ENCODE measurements around the gene ZBTB11.
"Not testable (repeated sequence)": the region's sequence is repeated elsewhere in the genome, so short reads cannot be mapped to it uniquely, and the experiment has no call there.

Gene ZBTB11

DNA sequence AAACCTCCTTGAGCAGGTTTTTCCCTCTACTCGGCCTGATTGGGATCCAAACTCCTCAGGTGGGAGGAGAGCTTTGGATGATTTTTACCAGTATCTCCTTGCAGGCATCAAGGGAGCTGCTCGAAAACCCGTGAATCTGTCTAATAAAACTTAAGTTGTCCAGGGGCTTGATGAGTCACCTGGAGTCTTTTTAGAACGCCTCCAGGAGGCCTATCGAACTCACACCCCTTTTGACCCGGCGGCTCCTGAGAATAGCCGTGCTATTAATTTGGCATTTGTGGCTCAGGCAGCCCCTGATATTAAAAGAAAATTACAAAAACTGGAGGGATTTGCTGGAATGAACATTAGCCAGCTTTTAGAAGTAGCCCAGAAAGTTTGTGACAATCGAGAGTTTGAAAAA, 41.6 kb downstream of the ZBTB11 start:
- no peaks in the 10 kb centered on the region for H3K27me3 ChIP-seq
- no peak for TF ChIP-seq Cebpa-rat (IDR thresholded peaks at IDR 0.05)
- H4K20me1 ChIP-seq, result no peaks in the 10 kb centered on the region
- H3K9ac ChIP-seq, result no peak overlapping the region
- no peaks in the 10 kb centered on the region for H3K9me3 ChIP-seq (replicated peaks in 1 of 11)
- no peaks in the 10 kb centered on the region for H3K4me1 ChIP-seq
- no peak overlapping the region for H3K27ac ChIP-seq
- H3K4me3 ChIP-seq, result no peak overlapping the region
- no peak overlapping the region for H3K4me2 ChIP-seq
- no peaks in the 10 kb centered on the region for H3K36me3 ChIP-seq

DNA sequence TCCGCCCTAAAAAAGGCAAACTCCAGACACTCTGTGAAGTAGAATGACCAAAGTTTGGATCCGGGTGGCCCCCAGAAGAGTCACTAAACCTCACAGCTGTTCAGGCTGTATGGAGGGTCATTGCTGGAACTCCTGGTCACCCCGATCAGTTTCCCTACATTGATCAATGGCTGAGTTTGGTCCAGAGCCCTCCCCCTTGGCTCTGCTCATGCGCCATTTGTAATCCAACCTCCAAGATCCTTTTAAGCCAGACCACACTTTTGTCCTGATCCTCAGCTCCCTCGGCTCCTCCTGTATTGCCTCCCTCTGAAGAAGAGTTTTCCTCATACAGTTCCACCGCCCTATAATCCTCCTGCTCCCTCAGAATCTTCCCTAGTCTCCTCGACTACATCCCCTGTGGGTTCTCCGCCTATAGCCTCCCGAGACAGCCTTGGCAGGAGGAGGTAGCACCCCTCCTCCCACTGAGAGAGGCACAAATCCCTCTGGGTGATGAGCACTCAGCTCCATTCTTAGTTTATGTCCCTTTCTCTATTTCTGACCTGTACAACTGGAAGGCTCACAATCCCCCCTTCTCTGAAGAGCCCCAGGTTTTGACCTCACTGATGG, 42.2 kb downstream of the ZBTB11 start:
- no peaks in the 10 kb centered on the region for H3K4me1 ChIP-seq
- H3K9ac ChIP-seq, result no peak overlapping the region
- H3K27ac ChIP-seq, result no peak overlapping the region
- H4K20me1 ChIP-seq, result no peaks in the 10 kb centered on the region
- no peak for TF ChIP-seq Cebpa-rat (IDR thresholded peaks at IDR 0.05)
- no peak overlapping the region for H3K4me3 ChIP-seq
- H3K4me2 ChIP-seq, result no peak overlapping the region
- no peaks in the 10 kb centered on the region for H3K9me3 ChIP-seq (replicated peaks in 1 of 11)
- no peaks in the 10 kb centered on the region for H3K27me3 ChIP-seq
- H3K36me3 ChIP-seq, result no peaks in the 10 kb centered on the region

DNA sequence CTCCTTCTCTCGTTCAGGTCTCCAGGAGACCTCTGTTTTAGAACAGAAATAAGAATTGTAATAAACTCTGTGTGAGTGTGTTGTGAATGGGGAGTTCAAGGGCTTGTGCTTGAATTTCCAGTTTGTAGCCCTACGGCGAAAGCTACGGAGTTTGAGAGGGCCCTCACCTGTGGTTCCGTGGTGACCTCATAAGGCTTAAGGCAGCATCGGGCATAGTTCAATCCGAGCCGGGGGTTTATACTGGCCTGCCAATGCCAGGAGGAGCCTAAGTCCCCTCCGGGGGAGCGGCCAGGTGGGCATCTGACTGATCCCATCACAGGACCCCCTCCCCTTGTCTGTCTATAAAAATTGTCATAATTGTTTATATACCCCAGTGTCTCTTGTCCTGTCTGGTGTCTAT, 43.7 kb downstream of the ZBTB11 start:
- no peak overlapping the region for H3K4me2 ChIP-seq
- no peaks in the 10 kb centered on the region for H3K36me3 ChIP-seq
- H3K4me3 ChIP-seq, result no peak overlapping the region
- no peaks in the 10 kb centered on the region for H4K20me1 ChIP-seq
- no peak overlapping the region for H3K9ac ChIP-seq
- no peaks in the 10 kb centered on the region for H3K4me1 ChIP-seq
- no peaks in the 10 kb centered on the region for H3K27me3 ChIP-seq
- no peaks in the 10 kb centered on the region for H3K9me3 ChIP-seq (replicated peaks in 1 of 11)
- no peak for TF ChIP-seq Cebpa-rat (IDR thresholded peaks at IDR 0.05)
- H3K27ac ChIP-seq, result no peak overlapping the region

DNA sequence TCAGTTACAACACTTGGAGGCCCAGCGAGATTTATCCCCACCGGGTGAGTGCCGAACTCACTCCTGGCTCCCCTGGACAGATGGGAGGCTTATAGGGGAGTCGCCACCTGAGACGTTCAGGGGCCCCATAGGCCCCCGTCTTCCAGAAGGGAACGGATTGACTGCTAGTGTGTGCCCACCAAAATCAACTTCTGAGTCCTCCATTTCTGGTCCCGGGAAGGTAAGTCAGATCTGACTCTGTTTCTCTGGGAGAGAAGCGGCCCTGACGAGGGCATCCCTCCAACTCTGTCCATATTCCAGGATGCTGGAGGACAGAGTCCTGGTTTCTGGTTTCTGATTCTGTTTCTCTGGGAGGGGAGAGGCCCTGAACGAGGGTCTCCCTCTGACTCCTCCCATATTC, 44.3 kb downstream of the ZBTB11 start:
- H3K4me1 ChIP-seq, result no peaks in the 10 kb centered on the region
- no peaks in the 10 kb centered on the region for H3K9me3 ChIP-seq (replicated peaks in 1 of 11)
- no peak overlapping the region for H3K4me3 ChIP-seq
- H3K36me3 ChIP-seq, result no peaks in the 10 kb centered on the region
- H3K4me2 ChIP-seq, result no peak overlapping the region
- no peaks in the 10 kb centered on the region for H4K20me1 ChIP-seq
- TF ChIP-seq Cebpa-rat (IDR thresholded peaks at IDR 0.05), result no peak
- H3K9ac ChIP-seq, result no peak overlapping the region
- H3K27ac ChIP-seq, result no peak overlapping the region
- no peaks in the 10 kb centered on the region for H3K27me3 ChIP-seq

DNA sequence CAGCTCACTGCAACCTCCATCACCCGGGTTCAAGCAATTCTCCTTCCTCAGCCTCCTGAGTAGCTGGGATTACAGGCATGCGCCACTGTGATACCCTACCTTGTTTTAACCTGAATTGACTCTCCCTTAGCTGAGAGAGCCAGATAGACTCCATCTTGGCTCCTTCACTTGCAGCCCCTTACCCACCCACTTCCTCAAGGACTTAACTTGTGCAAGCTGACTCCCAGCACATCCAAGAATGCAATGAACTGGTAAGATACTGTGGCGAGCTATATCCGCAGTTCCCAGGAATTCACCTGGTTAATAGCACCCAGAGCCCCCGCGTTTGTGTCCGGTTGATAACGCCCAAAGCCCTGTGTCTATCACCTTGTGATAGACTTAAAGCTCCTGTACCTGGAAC, 45.0 kb downstream of the ZBTB11 start:
- not testable (repeated sequence) for H4K20me1 ChIP-seq; H3K4me3 ChIP-seq; H3K27me3 ChIP-seq; H3K4me1 ChIP-seq; H3K36me3 ChIP-seq; H3K4me2 ChIP-seq; H3K9me3 ChIP-seq (replicated peaks in 1 of 11); H3K27ac ChIP-seq; H3K9ac ChIP-seq

DNA sequence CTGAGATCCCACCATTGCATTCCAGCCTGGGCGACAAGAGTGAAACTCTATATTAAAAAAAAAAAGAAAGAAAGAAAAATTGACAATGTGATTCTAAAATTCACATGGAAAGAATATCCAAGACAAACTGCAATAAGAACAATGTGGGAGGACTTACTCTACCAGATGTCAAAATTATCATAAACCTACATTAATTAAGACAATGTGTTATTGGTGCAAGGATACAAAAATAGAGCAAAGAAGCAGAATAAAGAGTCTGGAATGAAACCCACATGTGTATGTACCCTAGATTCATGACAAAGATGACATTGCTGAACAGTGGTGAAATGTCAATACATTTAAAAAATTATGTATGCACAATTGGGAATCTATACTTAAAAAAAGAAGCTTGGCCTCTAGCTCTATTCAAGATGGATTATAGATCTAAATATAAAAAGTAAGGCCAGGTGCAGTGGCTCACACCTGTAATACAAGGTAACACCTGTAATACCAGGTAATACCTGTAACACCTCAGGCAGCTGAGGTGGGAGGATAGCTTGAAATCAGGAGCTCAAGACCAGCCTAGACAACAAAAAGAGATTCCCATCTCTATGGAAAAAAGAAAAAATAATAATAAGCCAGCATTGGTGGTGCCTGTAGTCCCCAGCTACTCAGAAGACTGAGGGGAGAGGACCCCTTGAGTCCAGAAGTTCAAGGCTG, 45.7 kb downstream of the ZBTB11 start:
- Histone ChIP-seq H3K36me3 (no peaks in the 10 kb centered on the region), H3K27me3 (no peaks in the 10 kb centered on the region), H3K4me3 (no peak overlapping the region), H4K20me1 (no peaks in the 10 kb centered on the region), H3K9ac (no peak overlapping the region), H3K4me1 (no peaks in the 10 kb centered on the region), H3K4me2 (no peak overlapping the region), H3K9me3 (replicated peaks in 1 of 11) (no peaks in the 10 kb centered on the region; a peak in 1 of 22 replicates), H3K27ac (no peak overlapping the region)
- TF ChIP-seq Cebpa-rat (IDR thresholded peaks at IDR 0.05), result no peak

DNA sequence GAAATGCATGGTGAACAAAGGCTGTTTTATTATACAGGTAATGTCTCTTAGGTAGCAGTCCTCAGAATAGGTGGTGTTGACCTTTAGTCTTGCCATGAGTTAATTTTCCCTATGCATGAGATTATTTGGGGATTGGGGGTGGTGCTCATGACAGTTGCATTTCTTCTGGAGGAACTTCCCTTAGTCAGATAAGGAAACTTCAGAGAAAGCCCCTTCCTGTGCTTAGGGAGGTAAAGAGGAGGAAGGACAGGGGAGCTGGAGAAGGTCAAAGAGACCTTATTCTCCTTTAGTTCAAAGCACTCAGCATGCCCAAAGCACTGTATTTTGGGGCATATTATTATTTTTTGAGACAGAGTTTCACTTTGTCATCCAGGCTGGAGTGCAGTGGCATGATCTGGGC, 47.7 kb downstream of the ZBTB11 start:
- Histone ChIP-seq H3K9me3 (replicated peaks in 1 of 11) (peaks cover 12 to 20% (median 14%) of the 10 kb centered on the region in 11 experiments), H3K9ac (no peak overlapping the region), H3K4me1 (no peaks in the 10 kb centered on the region), H3K27ac (no peak overlapping the region), H3K4me2 (no peak overlapping the region), H3K27me3 (no peaks in the 10 kb centered on the region), H3K4me3 (no peak overlapping the region), H4K20me1 (no peaks in the 10 kb centered on the region), H3K36me3 (peaks cover 0 to 8% (median 0%) of the 10 kb centered on the region in 11 experiments; a peak in 1 of 22 replicates)
- TF ChIP-seq Cebpa-rat (IDR thresholded peaks at IDR 0.05), result no peak

DNA sequence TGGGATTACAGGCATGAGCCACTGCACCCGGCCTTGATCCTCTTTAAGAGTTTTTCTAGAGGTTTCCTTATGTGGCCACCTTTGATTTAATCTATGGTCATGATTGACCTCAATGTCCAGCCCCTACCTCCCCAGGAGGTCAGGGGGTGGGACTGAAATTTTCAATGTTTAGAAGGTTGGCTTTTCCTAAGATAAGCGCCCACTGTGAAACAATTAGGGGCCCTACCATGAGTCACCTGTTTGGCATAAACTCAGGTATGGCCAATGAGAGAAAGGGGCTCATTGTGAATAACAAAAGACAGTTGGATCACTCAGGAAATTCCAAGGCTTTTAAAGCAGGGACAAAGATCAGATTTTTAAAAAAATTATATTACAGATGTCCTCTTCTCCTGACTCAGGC, 51.1 kb downstream of the ZBTB11 start:
- Histone ChIP-seq H3K27ac (no peak overlapping the region), H3K27me3 (no peaks in the 10 kb centered on the region)
- no peak for TF ChIP-seq Cebpa-rat (IDR thresholded peaks at IDR 0.05)

DNA sequence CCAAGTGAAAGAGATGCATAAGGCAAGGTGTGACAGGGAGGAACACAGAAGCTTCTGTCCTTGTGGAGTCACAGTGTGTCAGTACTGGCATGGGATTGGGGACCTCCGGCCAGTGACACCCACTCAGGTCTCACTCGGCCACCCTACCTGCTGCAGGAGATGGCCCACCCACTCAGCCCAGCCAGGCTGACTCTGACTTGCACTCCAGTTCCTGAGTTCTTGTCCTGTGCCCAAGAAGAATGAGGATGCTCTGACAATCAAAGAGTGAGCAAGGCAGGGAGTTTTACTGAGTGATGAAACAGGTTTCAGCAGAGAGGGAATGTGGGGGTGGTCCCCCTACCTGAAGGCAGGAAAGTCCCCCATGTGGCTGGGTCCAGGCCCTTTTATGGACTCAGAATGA, 52.1 kb downstream of the ZBTB11 start:
- TF ChIP-seq Cebpa-rat (IDR thresholded peaks at IDR 0.05), result no peak
- no peaks in the 10 kb centered on the region for H3K27me3 ChIP-seq

More for the DNA sequence above, 51.1 kb downstream of the ZBTB11 start:
- no peak overlapping the region for H3K4me2 ChIP-seq
- peaks cover 14 to 30% (median 18%) of the 10 kb centered on the region in 11 experiments for H3K9me3 ChIP-seq (replicated peaks in 1 of 11)
- no peaks in the 10 kb centered on the region for H3K4me1 ChIP-seq
- H3K9ac ChIP-seq, result no peak overlapping the region
- H3K36me3 ChIP-seq, result peaks cover 0 to 8% (median 0%) of the 10 kb centered on the region in 11 experiments; a peak in 1 of 22 replicates
- no peak overlapping the region for H3K4me3 ChIP-seq
- no peaks in the 10 kb centered on the region for H4K20me1 ChIP-seq

DNA sequence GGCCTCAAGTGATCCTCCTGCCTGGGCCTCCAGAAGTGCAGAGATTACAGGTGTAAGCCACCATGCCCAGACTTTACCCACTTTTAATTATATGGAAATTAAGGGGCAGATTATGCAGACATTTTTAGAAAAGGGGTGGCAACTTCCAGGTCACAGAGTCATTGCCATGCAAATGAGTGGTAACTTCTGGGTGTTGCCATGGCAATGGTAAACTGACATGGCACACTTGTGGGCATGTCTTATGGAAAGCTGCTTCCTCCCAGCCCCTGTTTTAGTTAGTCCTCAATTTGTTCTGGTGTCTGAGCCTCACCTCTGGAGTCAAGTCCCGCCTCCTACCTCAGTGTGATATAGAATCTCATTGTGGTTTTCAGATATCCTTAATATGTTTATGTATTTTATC, 53.3 kb downstream of the ZBTB11 start:
- Histone ChIP-seq H3K4me3 (no peak overlapping the region), H3K9ac (no peak overlapping the region), H3K27ac (no peak overlapping the region), H3K36me3 (peaks cover 0 to 8% (median 0%) of the 10 kb centered on the region in 11 experiments; a peak in 1 of 22 replicates), H4K20me1 (no peaks in the 10 kb centered on the region), H3K27me3 (no peaks in the 10 kb centered on the region), H3K4me2 (no peak overlapping the region), H3K4me1 (no peaks in the 10 kb centered on the region), H3K9me3 (replicated peaks in 1 of 11) (peaks cover 16 to 30% (median 20%) of the 10 kb centered on the region in 11 experiments)
- no peak for TF ChIP-seq Cebpa-rat (IDR thresholded peaks at IDR 0.05)

More for the DNA sequence above, 52.1 kb downstream of the ZBTB11 start:
- H3K4me1 ChIP-seq, result no peaks in the 10 kb centered on the region
- H3K9me3 ChIP-seq (replicated peaks in 1 of 11), result peaks cover 16 to 30% (median 19%) of the 10 kb centered on the region in 11 experiments
- H3K4me2 ChIP-seq, result no peak overlapping the region
- no peak overlapping the region for H3K4me3 ChIP-seq
- H3K36me3 ChIP-seq, result peaks cover 0 to 8% (median 0%) of the 10 kb centered on the region in 11 experiments; a peak in 1 of 22 replicates
- no peak overlapping the region for H3K27ac ChIP-seq
- H3K9ac ChIP-seq, result no peak overlapping the region
- no peaks in the 10 kb centered on the region for H4K20me1 ChIP-seq
